GM23248 (cell line): ENCODE results near the gene SEPTIN1. TPM values are rescaled to one million over a fixed set of nuclear protein-coding genes. Genes with fewer than 3 reads are reported as not detected.

Experiments
- DNase-seq: peaks from one replicate; pipeline ENCODE4 v3.0.0-alpha.2; 2015
- H2AFZ ChIP-seq: fragments of 200-600 bp; sonication (generic); 2 replicates; pipeline ENCODE4 v1.6.1; 2016; ENCODE audit warnings: antibody characterized with exemption
- H3F3A ChIP-seq: fragments of 200-600 bp; sonication (generic); 2 replicates; pipeline ENCODE4 v1.6.1; 2016; ENCODE audit warnings: mild to moderate bottlenecking, antibody characterized with exemption, mixed run types; ENCODE audit not compliant: insufficient read depth
- H3K27ac ChIP-seq: fragments of 200-600 bp; sonication (generic); 2 replicates; pipeline ENCODE4 v1.5.1; 2016; ENCODE audit warnings: mild to moderate bottlenecking
- H3K27me3 ChIP-seq: fragments of 200-600 bp; sonication (generic); replicated peaks from 2 replicates; pipeline ENCODE4 v1.6.1; 2016; ENCODE audit warnings: mild to moderate bottlenecking; ENCODE audit not compliant: insufficient read depth
- H3K36me3 ChIP-seq: fragments of 200-600 bp; sonication (generic); 2 replicates; pipeline ENCODE4 v1.6.1; 2016; ENCODE audit warnings: low read depth, mild to moderate bottlenecking
- H3K4me1 ChIP-seq: fragments of 200-600 bp; sonication (generic); 2 replicates; pipeline ENCODE4 v1.6.1; 2016; ENCODE audit warnings: mild to moderate bottlenecking; ENCODE audit not compliant: insufficient read depth
- H3K4me2 ChIP-seq: fragments of 200-600 bp; sonication (generic); one replicate; pipeline ENCODE4 v1.6.1; 2016; ENCODE audit warnings: mild to moderate bottlenecking; ENCODE audit not compliant: unreplicated experiment
- H3K4me3 ChIP-seq: fragments of 200-600 bp; sonication (generic); 2 replicates; pipeline ENCODE4 v1.5.1; 2016; ENCODE audit warnings: mild to moderate bottlenecking
- H3K79me2 ChIP-seq: fragments of 200-600 bp; sonication (generic); 2 replicates; pipeline ENCODE4 v1.6.1; 2016; ENCODE audit warnings: mild to moderate bottlenecking; ENCODE audit not compliant: insufficient read depth
- H3K9ac ChIP-seq: fragments of 200-600 bp; sonication (generic); 2 replicates; pipeline ENCODE4 v1.6.1; 2016; ENCODE audit warnings: mild to moderate bottlenecking
- H3K9me2 ChIP-seq: fragments of 200-600 bp; sonication (generic); 2 replicates; pipeline ENCODE4 v1.6.1; 2016; ENCODE audit warnings: mixed run types, mild to moderate bottlenecking, moderate library complexity; ENCODE audit not compliant: insufficient read depth
- H3K9me3 ChIP-seq: fragments of 200-600 bp; sonication (generic); one replicate; pipeline ENCODE4 v1.6.1; 2017; ENCODE audit warnings: low read depth
- H4K20me1 ChIP-seq: fragments of 200-600 bp; sonication (generic); 2 replicates; pipeline ENCODE4 v1.6.0; 2016; ENCODE audit not compliant: insufficient read depth
- EZH2 ChIP-seq: fragments of 200-600 bp; sonication (generic); IDR thresholded peaks from 2 replicates; pipeline ENCODE4 v1.6.1; 2018; ENCODE audit warnings: antibody characterized with exemption, mild to moderate bottlenecking; ENCODE audit not compliant: insufficient read depth, poor library complexity, severe bottlenecking
- EZH2phosphoT487 ChIP-seq: fragments of 200-600 bp; sonication (generic); IDR thresholded peaks from 2 replicates; pipeline ENCODE4 v1.6.1; 2018; ENCODE audit warnings: antibody characterized with exemption, moderate library complexity, mild to moderate bottlenecking, low read depth; ENCODE audit not compliant: insufficient read depth
- WGBS, 2 experiments: methylation state at CpG; one replicate each; pipeline ENCODE4 v1.1.6; 2015 to 2017; ENCODE audit warnings: low lambda C conversion rate in 2 of 2, low coverage in 1 of 2; ENCODE audit errors: missing lambda C conversion rate in 2 of 2; 5-methylcytosine and 5-hydroxymethylcytosine counted together
- in situ Hi-C: fragments of 300-500 bp; cut with MboI; formaldehyde crosslinking; loops from 2 replicates; pipeline ENCODE4 v1.15.0; 2020
- polyA plus RNA-seq: library from polyadenylated mRNA; unstranded; fragments of >200 nt; fragmentation: Nextera tagmentation; extraction: Ambion mirVana; gene quantifications from 2 replicates; pipeline ENCODE4 v1.2.1, GENCODE V29; 2016
- total RNA-seq: library from RNA; depleted of rRNA; stranded (reverse); fragments of >200 nt; shearing (Covaris generic); gene quantifications from 2 replicates; pipeline ENCODE4 v1.2.3, GENCODE V29; 2014

SEPTIN1 gene
- total and polyA plus RNA-seq, 2 experiments from 2014 or later = 1.9 TPM; not detected in 1

- no peaks in the 10 kb centered on the region for H3K9me2 ChIP-seq
- H3K27ac ChIP-seq = peak within 1 kb of the TSS; percentile 71
- TF ChIP-seq EZH2 (no peak), EZH2phosphoT487 (no peak)
- peaks cover 10% of the 10 kb centered on the region; the same call in 1 of the 2 replicates for H3F3A ChIP-seq
- peak; percentile 99 for DNase-seq
- 0 to 1% methylated on average over 30 to 40 of the region's 40 CpGs for WGBS, 2 experiments
- in situ Hi-C loops = no loop called here
- peak within 1 kb of the TSS; percentile 100 for H3K4me2 ChIP-seq
- H3K4me1 ChIP-seq = peaks cover 23% of the 10 kb centered on the region
- no peaks in the 10 kb centered on the region for H3K9me3 ChIP-seq
- no peaks in the 10 kb centered on the region; the same call in 1 of the 2 replicates for H3K36me3 ChIP-seq
- H4K20me1 ChIP-seq = no peaks in the 10 kb centered on the region; the same call in 1 of the 2 replicates
- peak within 1 kb of the TSS; percentile 77 for H2AFZ ChIP-seq
- no peaks in the 10 kb centered on the region for H3K27me3 ChIP-seq
- H3K4me3 ChIP-seq = peak within 1 kb of the TSS; percentile 94
- H3K79me2 ChIP-seq = peaks cover 42% of the 10 kb centered on the region
- H3K9ac ChIP-seq = peak within 1 kb of the TSS; percentile 80
These were observed 11.7 kb downstream of the SEPTIN1 start, which contains the start of gene TBC1D10B for GRCh38 chr16:30370456-30371247. TSS of gene TBC1D10B (minus strand) at chr16:30370494. CDS start at chr16:30370183, 311 bp downstream.

DNA sequence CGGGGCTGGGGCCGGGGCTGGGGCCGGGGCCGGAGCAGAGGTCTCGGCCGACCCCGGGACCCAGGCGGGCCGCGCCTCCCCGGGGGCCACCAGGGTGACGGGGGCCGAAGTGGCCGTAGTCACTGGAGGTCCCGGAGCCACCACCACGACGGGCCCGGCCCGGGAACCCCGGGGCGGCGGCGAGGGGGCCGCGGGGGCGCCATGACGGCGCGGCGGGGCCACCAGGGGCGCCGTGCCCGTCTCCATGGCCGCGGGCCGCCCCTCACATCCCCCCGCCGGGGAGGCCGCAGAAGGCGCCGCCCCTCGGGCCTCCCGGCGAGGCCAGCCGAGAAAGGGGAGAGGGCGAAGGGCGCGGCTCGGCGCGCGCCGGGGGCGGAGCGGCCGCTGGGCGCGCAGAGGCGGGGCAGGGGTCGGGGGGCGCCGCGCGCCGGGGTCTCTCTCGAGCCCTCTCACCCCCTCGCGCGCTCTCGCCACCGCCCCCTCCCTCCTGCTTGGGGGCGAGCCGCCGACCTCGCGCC, 12.4 kb downstream of the SEPTIN1 start:
- no peak for DNase-seq
- 2% methylated on average over 48 of the region's 76 CpGs; no CpG with 5 or more reads in 1 of the 2 experiments for WGBS, 2 experiments
- TF ChIP-seq EZH2phosphoT487 (no peak), EZH2 (no peak)
- Histone ChIP-seq H3K27me3 (no peaks in the 10 kb centered on the region), H3K27ac (peak overlapping the region; percentile 71), H3K9ac (peak overlapping the region; percentile 80), H3K9me2 (no peaks in the 10 kb centered on the region), H3K79me2 (peaks cover 49% of the 10 kb centered on the region), H3K4me3 (peak overlapping the region; percentile 94), H3K4me2 (peak overlapping the region; percentile 100), H2AFZ (no peak overlapping the region), H4K20me1 (no peaks in the 10 kb centered on the region; the same call in 1 of the 2 replicates), H3K36me3 (no peaks in the 10 kb centered on the region; the same call in 1 of the 2 replicates), H3K4me1 (peaks cover 23% of the 10 kb centered on the region), H3K9me3 (no peaks in the 10 kb centered on the region), H3F3A (peaks cover 10% of the 10 kb centered on the region; the same call in 1 of the 2 replicates)
- in situ Hi-C loops = no loop called here

- H3K36me3 ChIP-seq = no peaks in the 10 kb centered on the region; the same call in 1 of the 2 replicates
- H3K4me1 ChIP-seq = peaks cover 23% of the 10 kb centered on the region
- H3K27ac ChIP-seq = peak overlapping the region; percentile 71
- peak overlapping the region; percentile 94 for H3K4me3 ChIP-seq
- H3K79me2 ChIP-seq = peaks cover 56% of the 10 kb centered on the region
- H3K9me2 ChIP-seq = no peaks in the 10 kb centered on the region
- in situ Hi-C loops = no loop called here
- H4K20me1 ChIP-seq = no peaks in the 10 kb centered on the region; the same call in 1 of the 2 replicates
- DNase-seq = peak; percentile 54
- peak overlapping the region; percentile 80 for H3K9ac ChIP-seq
- H2AFZ ChIP-seq = no peak overlapping the region
- H3F3A ChIP-seq = peaks cover 10% of the 10 kb centered on the region; the same call in 1 of the 2 replicates
- no peaks in the 10 kb centered on the region for H3K9me3 ChIP-seq
- H3K27me3 ChIP-seq = no peaks in the 10 kb centered on the region
- peak overlapping the region; percentile 100 for H3K4me2 ChIP-seq
- 0 to 3% methylated on average over 26 to 28 of the region's 45 CpGs for WGBS, 2 experiments
- TF ChIP-seq EZH2 (no peak), EZH2phosphoT487 (no peak)
These were observed 13.0 kb downstream of the SEPTIN1 start for GRCh38 chr16:30369091-30369937.

DNA sequence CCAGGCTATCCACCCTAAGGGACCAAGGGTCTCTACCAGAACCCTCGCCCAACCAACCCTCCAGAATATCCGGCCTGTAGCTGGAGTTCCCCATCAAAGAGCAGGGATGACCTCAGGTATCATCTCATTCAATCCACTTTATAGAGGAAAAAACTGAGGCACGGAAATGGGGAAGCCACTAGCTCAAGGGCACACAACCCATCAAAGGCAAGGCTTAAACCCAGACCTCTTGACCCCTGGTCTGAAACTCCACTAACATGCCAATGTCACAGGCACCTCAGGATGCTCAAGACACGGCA, 13.6 kb downstream of the SEPTIN1 start:
- Histone ChIP-seq H3K27ac (peak overlapping the region; percentile 71), H3K4me3 (peak overlapping the region; percentile 94), H3K4me2 (peak overlapping the region; percentile 100), H3F3A (peaks cover 10% of the 10 kb centered on the region; the same call in 1 of the 2 replicates), H2AFZ (no peak overlapping the region; the same call in 1 of the 2 replicates), H3K9me2 (no peaks in the 10 kb centered on the region), H3K79me2 (peaks cover 62% of the 10 kb centered on the region), H4K20me1 (no peaks in the 10 kb centered on the region; the same call in 1 of the 2 replicates), H3K36me3 (peaks cover under 1% of the 10 kb centered on the region; the same call in 1 of the 2 replicates), H3K9ac (peak overlapping the region; percentile 80), H3K27me3 (no peaks in the 10 kb centered on the region), H3K9me3 (no peaks in the 10 kb centered on the region), H3K4me1 (peaks cover 23% of the 10 kb centered on the region)
- WGBS, 2 experiments = 1 to 2% methylated on average over 4 of the region's 4 CpGs
- DNase-seq = no peak
- in situ Hi-C loops = no loop called here
- no peak for TF ChIP-seq EZH2
- TF ChIP-seq EZH2phosphoT487 = no peak
